ENCODE data around the gene SHISA9. TPM values are rescaled to one million over a fixed set of nuclear protein-coding genes. Genes with fewer than 3 reads are reported as not detected.

Gene SHISA9
- polyA plus RNA-seq, 4 donors, result 2.8 to 6.2 (median 4.0) TPM

- DNase-seq (ENCODE audit: low read depth in 4 of 4, low spot score in 2 of 4), result no peak
Measured at GRCh38 chr16:13012601-13013000, 111.2 kb downstream of the SHISA9 start.

GRCh38 chr16:13013043-13013442, 111.6 kb downstream of the SHISA9 start:
- no peak for DNase-seq (ENCODE audit: low read depth in 4 of 4, low spot score in 2 of 4)

DNA sequence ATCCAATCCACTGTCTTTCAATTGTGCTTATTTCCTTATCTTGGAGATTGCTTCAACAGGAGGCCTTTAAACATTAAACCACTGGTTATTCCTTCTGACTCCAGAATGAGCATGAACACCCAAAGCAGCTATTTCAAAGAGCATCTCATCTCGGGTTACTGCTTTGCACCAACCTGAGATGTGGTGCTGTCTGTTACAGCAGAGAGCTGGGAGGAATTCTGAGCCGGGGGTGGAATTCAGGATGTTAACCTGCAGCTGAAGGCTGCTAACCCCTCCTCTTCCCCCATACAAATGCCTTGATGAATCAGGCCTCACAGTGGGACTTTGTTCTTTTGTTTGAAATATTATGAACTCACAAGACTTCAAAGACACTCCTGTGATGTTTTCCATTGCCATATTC, 113.1 kb downstream of the SHISA9 start:
- no peak for DNase-seq (ENCODE audit: low read depth in 4 of 4, low spot score in 2 of 4)

DNA sequence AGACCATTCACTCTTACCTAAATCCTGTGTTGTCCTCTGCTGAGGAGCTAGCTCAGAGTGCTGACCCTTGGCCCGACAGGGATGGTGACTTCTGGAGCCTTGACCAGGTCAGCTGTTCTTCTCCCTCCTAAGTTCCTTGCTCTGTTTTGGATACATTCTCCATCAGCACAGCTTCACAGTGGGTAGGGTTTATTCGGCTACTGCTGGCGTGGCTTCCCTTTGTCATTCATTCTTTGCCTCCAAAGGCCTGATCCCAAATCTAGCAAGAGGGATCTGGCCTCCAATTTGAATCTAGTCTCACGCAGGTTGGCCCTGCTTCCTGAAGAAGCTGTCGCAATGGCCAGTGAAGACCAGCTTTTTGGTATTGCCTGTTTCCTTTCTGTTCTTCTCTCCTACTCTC, 116.6 kb downstream of the SHISA9 start:
- DNase-seq (ENCODE audit: low read depth in 4 of 4, low spot score in 2 of 4), result no peak

- DNase-seq (ENCODE audit: low read depth in 4 of 4, low spot score in 2 of 4), result no peak
Measured at GRCh38 chr16:13021996-13022395, 120.6 kb downstream of the SHISA9 start.

GRCh38 chr16:13029786-13030185, 128.4 kb downstream of the SHISA9 start:
- no peak for DNase-seq (ENCODE audit: low read depth in 4 of 4, low spot score in 2 of 4)

GRCh38 chr16:13030769-13031168, 129.4 kb downstream of the SHISA9 start:
- DNase-seq (ENCODE audit: low read depth in 4 of 4, low spot score in 2 of 4), result no peak

DNA sequence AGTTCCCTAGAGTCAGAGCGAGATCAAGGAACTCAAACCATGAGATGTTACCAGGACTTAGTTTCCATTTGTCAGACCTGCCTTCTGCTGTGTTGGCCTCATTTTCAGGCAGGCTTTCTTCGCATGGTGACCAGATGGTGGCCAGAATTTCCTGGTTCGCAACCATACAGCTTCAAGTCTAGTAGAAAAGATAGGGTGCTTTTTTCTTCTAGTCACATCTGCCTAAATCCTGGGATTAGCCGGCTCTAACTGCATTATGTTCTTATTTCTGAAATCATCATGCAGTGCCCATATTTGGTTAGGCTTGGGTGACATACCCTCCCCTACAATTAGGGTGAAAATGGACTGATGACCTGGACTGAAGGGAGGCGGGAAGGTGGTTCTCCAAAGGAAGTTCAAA, 131.5 kb downstream of the SHISA9 start:
- DNase-seq (ENCODE audit: low read depth in 4 of 4, low spot score in 2 of 4), result no peak

DNA sequence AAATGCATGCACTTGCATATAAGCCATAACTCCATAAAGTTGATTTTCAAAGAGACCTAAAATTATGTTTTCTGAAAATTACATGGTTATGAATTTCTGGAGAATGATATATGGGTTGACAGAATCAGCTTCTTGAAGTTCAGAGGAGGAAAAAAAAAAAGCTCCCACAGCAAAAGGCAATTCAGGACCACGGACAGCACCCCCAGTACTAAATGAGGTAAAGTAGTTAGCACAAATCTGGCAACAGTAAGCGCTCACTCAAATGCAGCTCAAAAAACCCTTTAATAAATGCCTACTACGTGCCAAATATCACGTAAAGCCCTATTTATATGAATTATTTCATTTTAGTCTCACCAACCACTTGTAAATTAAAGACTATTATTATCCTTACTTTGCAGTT, 135.2 kb downstream of the SHISA9 start:
- peak; percentile 42 to 76 (median 47) for DNase-seq (ENCODE audit: low read depth in 4 of 4, low spot score in 2 of 4)

DNA sequence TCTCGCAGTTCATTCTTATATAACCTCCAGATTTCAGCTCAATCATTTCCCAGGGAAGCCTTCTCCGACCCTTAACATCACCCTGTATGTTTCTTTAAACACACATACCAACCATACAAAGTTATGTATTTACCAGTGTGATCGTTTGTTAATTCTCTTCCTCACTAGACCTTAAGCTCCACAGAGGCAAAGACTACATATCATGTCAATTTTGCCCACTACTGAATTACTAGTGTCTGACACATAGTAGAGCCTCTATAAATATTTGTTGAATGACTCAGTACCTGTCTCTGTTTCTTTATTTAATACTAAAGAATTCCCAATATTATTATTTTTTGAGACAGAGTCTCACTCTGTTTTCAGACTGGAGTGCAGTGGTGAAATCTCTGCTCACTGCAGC, 137.2 kb downstream of the SHISA9 start:
- DNase-seq (ENCODE audit: low read depth in 4 of 4, low spot score in 2 of 4), result no peak

GRCh38 chr16:13039526-13039925, 138.1 kb downstream of the SHISA9 start:
- no peak for DNase-seq (ENCODE audit: low read depth in 4 of 4, low spot score in 2 of 4)

DNA sequence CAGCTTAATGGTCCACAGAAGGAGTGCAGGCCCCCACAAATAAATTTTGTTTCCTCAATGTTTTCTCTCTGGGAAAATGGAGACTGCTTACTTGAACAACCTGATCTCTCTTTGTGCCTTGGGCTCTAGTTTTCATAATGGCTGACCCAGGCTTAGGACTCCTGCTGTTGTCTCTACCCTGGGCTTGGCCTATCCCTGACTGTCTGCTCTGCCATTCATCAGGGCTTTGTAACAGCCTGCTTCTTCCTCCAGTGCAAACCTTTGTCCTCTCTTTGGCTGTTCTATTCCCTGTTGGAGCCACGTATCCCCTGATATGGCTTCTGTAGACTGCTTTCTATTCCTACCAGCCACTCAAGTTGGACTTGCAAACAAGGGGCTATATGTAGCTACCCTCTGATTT, 139.8 kb downstream of the SHISA9 start:
- DNase-seq (ENCODE audit: low read depth in 4 of 4, low spot score in 2 of 4), result no peak

DNA sequence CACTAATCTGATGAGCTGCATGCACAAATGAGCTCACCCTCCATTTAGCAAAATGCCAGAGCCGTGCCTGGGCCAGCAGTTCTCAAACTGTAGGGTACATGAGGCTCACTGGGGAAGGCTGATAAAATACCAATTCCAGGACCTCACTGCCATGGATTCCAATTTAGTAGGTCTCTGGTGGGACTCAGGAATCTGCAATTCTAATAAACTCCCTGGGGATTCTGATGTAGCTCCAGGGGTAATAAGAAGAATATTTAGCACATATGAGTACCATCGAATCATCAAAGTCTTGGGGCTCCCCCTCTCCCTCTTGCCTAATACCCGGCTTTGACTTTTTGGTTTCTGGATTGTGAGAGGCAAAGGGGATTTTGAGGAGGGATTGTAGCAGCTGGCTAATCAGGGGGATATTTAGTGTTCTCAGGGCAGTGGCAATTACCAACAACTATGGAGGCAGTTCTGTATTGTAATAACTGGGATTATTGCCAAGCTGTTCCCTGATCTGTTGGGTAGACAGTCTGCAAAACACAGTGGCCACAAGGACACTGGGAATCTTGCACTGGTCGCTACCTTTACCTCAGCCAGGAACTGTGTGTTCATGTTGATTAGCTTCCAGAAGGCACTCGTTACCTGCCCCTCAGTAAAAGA, 140.4 kb downstream of the SHISA9 start:
- no peak for DNase-seq (ENCODE audit: low read depth in 4 of 4, low spot score in 2 of 4)

DNA sequence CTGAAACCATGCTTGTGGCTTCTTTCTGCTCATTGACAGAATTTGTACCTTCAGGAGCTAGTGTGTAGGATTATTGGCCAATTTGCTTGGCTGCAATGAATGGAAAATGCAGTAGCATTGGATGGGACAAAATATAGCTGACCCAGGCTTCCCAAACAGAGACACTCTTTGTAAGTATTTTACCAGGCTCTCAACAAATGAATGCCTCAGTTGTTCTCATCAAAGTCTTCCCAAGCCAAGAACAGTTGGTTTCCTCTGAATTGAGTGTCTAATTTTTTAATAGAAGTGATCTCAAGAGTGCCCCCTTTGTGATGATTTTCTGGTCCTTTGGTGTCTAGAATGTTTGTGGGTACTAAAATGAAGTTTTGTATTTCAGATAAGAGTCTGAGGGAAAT, 140.9 kb downstream of the SHISA9 start:
- DNase-seq (ENCODE audit: low read depth in 4 of 4, low spot score in 2 of 4), result no peak

DNA sequence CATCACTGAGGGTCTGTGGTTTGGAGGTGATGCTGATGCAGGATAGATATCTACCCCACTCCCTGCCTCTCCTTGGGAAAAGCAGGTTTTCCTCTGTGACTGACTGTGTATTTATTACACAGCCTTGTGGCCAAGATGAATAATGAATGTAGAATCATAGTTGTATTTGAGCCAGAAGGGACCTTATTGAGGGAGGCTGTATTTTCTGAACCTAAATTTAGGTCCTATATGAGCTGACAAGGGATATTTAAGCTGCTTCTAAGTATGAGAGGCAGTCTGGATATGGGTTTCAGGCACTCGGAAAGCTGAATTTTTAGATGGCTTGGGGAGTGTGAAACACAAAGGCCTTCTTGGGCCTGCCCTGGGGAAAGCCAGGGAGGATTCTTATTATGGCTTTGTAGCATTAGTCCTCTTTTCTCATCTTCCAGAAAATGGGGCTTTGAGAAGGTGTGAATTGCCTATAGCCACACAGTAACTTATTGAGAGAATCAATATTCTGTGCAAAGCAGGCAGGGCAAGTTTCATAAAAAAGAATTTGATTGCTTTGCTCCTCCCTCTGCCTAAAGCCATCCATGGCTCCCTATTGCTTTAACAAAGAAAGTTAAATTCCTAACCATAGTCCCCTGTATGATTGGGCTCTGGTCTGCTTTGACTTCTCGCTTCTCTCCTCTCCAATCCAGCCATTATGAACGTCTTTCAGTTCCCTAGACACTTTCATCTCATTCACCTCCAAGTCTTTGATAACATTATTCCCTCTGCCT, 144.8 kb downstream of the SHISA9 start:
- DNase-seq (ENCODE audit: low read depth in 4 of 4, low spot score in 2 of 4), result no peak

GRCh38 chr16:13047276-13047675, 145.9 kb downstream of the SHISA9 start:
- no peak for DNase-seq (ENCODE audit: low read depth in 4 of 4, low spot score in 2 of 4)

DNA sequence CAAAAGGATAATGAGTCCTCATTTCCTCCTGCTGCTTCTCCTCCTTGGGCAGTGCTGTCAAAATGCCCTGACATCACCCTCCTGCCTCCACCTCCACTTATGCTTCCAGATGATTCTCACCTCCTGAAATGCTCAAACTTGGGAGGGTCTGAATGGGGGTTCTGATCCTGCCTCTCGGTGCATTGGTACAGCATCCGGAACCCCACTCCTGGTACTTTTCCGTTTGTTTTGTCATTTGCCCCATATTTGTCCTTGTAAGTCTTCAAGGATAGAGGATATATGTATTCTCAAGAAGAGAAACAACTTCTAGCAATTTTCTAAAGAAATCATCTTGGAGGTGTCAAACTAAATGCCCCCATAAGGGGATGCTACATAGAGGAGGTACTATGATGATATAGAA, 148.3 kb downstream of the SHISA9 start:
- no peak for DNase-seq (ENCODE audit: low read depth in 4 of 4, low spot score in 2 of 4)

- DNase-seq (ENCODE audit: low read depth in 4 of 4, low spot score in 2 of 4), result no peak
Measured at GRCh38 chr16:13052431-13052830, 151.0 kb downstream of the SHISA9 start.

GRCh38 chr16:13055480-13055879, 154.1 kb downstream of the SHISA9 start:
- DNase-seq (ENCODE audit: low read depth in 4 of 4, low spot score in 2 of 4), result no peak

DNA sequence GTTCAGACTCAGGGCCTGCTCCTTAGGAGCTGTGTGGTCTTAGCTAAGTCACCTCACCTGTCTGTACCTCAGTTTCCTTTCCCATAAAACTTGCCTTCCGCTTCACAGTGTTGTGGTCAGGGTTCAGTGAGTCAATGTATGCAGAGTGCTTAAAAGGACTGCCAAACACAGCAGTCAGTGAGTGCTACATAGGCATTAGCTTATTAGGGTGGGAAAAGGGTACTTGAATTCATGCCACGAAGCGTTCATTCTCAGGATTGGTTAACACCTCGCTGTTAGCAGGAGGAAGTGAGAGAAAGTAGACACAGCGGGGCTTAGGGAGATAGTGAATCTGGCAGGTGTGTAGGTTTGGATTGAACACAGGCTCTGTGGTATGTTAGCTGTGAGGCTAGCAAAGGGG, 155.2 kb downstream of the SHISA9 start:
- DNase-seq (ENCODE audit: low read depth in 4 of 4, low spot score in 2 of 4), result no peak

GRCh38 chr16:13060932-13061331, 159.5 kb downstream of the SHISA9 start:
- no peak for DNase-seq (ENCODE audit: low read depth in 4 of 4, low spot score in 2 of 4)

- no peak for DNase-seq (ENCODE audit: low read depth in 4 of 4, low spot score in 2 of 4)
Measured at GRCh38 chr16:13061691-13062090, 160.3 kb downstream of the SHISA9 start.

All from left renal cortex interstitium (tissue), 4 donors.